ENCODE data around the gene CYP19A1. TPM values are rescaled to one million over a fixed set of nuclear protein-coding genes. Genes with fewer than 3 reads are reported as not detected.

The CYP19A1 gene
- total and polyA plus RNA-seq, 7 experiments from 2014 or later: 0.48 to 1.4 TPM; not detected in 5

GRCh38 chr15:51234176-51234927 is 104.0 kb downstream of the CYP19A1 start:
- intact Hi-C loops (cut with micrococcal nuclease): no loop called here

GRCh38 chr15:51232581-51232980 is 105.8 kb downstream of the CYP19A1 start:
- Mint-ChIP-seq H3K36me3 (no peaks in the 10 kb centered on the region), H3K27ac (no peak overlapping the region), H3K27me3 (peaks cover 12 to 26% (median 20%) of the 10 kb centered on the region in 5 donors), H3K4me1 (peaks cover 0 to 9% (median 0%) of the 10 kb centered on the region in 7 donors), H3K9me3 (no peaks in the 10 kb centered on the region), H3K4me3 (no peak overlapping the region)
- H3K27me3 ChIP-seq (ENCODE audit: control insufficient read depth in 2 of 2, insufficient read depth in 2 of 2, low read length in 2 of 2): no peaks in the 10 kb centered on the region
- CTCF ChIA-PET: no interaction called here
- H3K9me3 ChIP-seq (ENCODE audit: control insufficient read depth in 2 of 3, low read length in 3 of 3): no peaks in the 10 kb centered on the region
- intact Hi-C loops (cut with micrococcal nuclease): no loop called here
- no peak for DNase-seq
- ATAC-seq: no peak
- POLR2A ChIA-PET: no interaction called here
- no peaks in the 10 kb centered on the region for H3K4me1 ChIP-seq (ENCODE audit: control insufficient read depth in 2 of 2, insufficient read depth in 2 of 2, low read length in 2 of 2)
- no peak overlapping the region for H3K4me3 ChIP-seq (ENCODE audit: low read length)
- H3K36me3 ChIP-seq (ENCODE audit: control insufficient read depth in 2 of 3, insufficient read depth in 3 of 3, low read length in 3 of 3): no peaks in the 10 kb centered on the region
- H3K27ac ChIP-seq (ENCODE audit: low read depth, low read length): no peak overlapping the region

More at GRCh38 chr15:51234176-51234927, 104.0 kb downstream of the CYP19A1 start:
- no peak for DNase-seq
- CTCF ChIA-PET: interaction anchor here (0.6 kb wide), 1 partner anchor 15 kb away, joined by 3 read pairs; no protein-coding TSS in a partner anchor
- no peaks in the 10 kb centered on the region for H3K36me3 ChIP-seq (ENCODE audit: control insufficient read depth in 2 of 3, insufficient read depth in 3 of 3, low read length in 3 of 3)
- no peaks in the 10 kb centered on the region for H3K4me1 ChIP-seq (ENCODE audit: control insufficient read depth in 2 of 2, insufficient read depth in 2 of 2, low read length in 2 of 2)
- no peaks in the 10 kb centered on the region for H3K27me3 ChIP-seq (ENCODE audit: control insufficient read depth in 2 of 2, insufficient read depth in 2 of 2, low read length in 2 of 2)
- H3K9me3 ChIP-seq (ENCODE audit: control insufficient read depth in 2 of 3, low read length in 3 of 3): no peaks in the 10 kb centered on the region
- ATAC-seq: no peak
- Mint-ChIP-seq H3K27ac (no peak overlapping the region), H3K4me3 (no peak overlapping the region), H3K4me1 (peaks cover 0 to 2% (median 0%) of the 10 kb centered on the region in 7 donors), H3K27me3 (peaks cover 14 to 34% (median 19%) of the 10 kb centered on the region in 5 donors), H3K9me3 (no peaks in the 10 kb centered on the region), H3K36me3 (no peaks in the 10 kb centered on the region)
- no peak overlapping the region for H3K4me3 ChIP-seq (ENCODE audit: low read length)
- no peak overlapping the region for H3K27ac ChIP-seq (ENCODE audit: low read depth, low read length)
- POLR2A ChIA-PET: no interaction called here

- ChIA-PET CTCF (no interaction called here), POLR2A (no interaction called here)
Measured at GRCh38 chr15:51229907-51230330, 108.5 kb downstream of the CYP19A1 start.

GRCh38 chr15:51227940-51228732 is 110.3 kb downstream of the CYP19A1 start:
- Mint-ChIP-seq H3K36me3 (no peaks in the 10 kb centered on the region), H3K4me3 (peak overlapping the region in 1 of 10 donors; percentile 6), H3K27me3 (peaks cover 0 to 18% (median 6%) of the 10 kb centered on the region in 5 donors), H3K9me3 (peaks cover 0 to 4% (median 0%) of the 10 kb centered on the region in 11 donors), H3K4me1 (peaks cover 0 to 21% (median 0%) of the 10 kb centered on the region in 7 donors), H3K27ac (peak overlapping the region in 1 of 9 donors; percentile 9)
- Histone ChIP-seq H3K27me3 (ENCODE audit: control insufficient read depth in 2 of 2, insufficient read depth in 2 of 2, low read length in 2 of 2) (no peaks in the 10 kb centered on the region), H3K9me3 (ENCODE audit: control insufficient read depth in 2 of 3, low read length in 3 of 3) (no peaks in the 10 kb centered on the region), H3K36me3 (ENCODE audit: control insufficient read depth in 2 of 3, insufficient read depth in 3 of 3, low read length in 3 of 3) (no peaks in the 10 kb centered on the region), H3K4me1 (ENCODE audit: control insufficient read depth in 2 of 2, insufficient read depth in 2 of 2, low read length in 2 of 2) (no peaks in the 10 kb centered on the region), H3K4me3 (ENCODE audit: low read length) (no peak overlapping the region), H3K27ac (ENCODE audit: low read depth, low read length) (no peak overlapping the region)
- intact Hi-C loops (cut with micrococcal nuclease): no loop called here
- ATAC-seq: peak; percentile 73
- ChIA-PET POLR2A (no interaction called here), CTCF (no interaction called here)
- peak in 1 of 9 donors; percentile 29 for DNase-seq

More at GRCh38 chr15:51229907-51230330, 108.5 kb downstream of the CYP19A1 start:
- H3K9me3 Mint-ChIP-seq: no peaks in the 10 kb centered on the region
- peaks cover 0 to 11% (median 0%) of the 10 kb centered on the region in 7 donors for H3K4me1 Mint-ChIP-seq
- ATAC-seq (no peak), DNase-seq (no peak)
- H3K27ac Mint-ChIP-seq: no peak overlapping the region
- no peaks in the 10 kb centered on the region for H3K36me3 ChIP-seq (ENCODE audit: control insufficient read depth in 2 of 3, insufficient read depth in 3 of 3, low read length in 3 of 3)
- H3K27ac ChIP-seq (ENCODE audit: low read depth, low read length): no peak overlapping the region
- H3K4me3 Mint-ChIP-seq: no peak overlapping the region
- intact Hi-C loops (cut with micrococcal nuclease): no loop called here
- H3K27me3 ChIP-seq (ENCODE audit: control insufficient read depth in 2 of 2, insufficient read depth in 2 of 2, low read length in 2 of 2): no peaks in the 10 kb centered on the region
- no peaks in the 10 kb centered on the region for H3K36me3 Mint-ChIP-seq
- no peak overlapping the region for H3K4me3 ChIP-seq (ENCODE audit: low read length)
- H3K27me3 Mint-ChIP-seq: peaks cover 8 to 25% (median 11%) of the 10 kb centered on the region in 5 donors
- H3K4me1 ChIP-seq (ENCODE audit: control insufficient read depth in 2 of 2, insufficient read depth in 2 of 2, low read length in 2 of 2): no peaks in the 10 kb centered on the region
- H3K9me3 ChIP-seq (ENCODE audit: control insufficient read depth in 2 of 3, low read length in 3 of 3): no peaks in the 10 kb centered on the region

GRCh38 chr15:51226576-51227210 is 111.7 kb downstream of the CYP19A1 start:
- H3K27ac ChIP-seq (ENCODE audit: low read depth, low read length): no peak overlapping the region
- H3K4me1 ChIP-seq (ENCODE audit: control insufficient read depth in 2 of 2, insufficient read depth in 2 of 2, low read length in 2 of 2): no peaks in the 10 kb centered on the region
- ATAC-seq: no peak
- no peak overlapping the region for H3K4me3 Mint-ChIP-seq
- H3K27ac Mint-ChIP-seq: no peak overlapping the region
- H3K9me3 ChIP-seq (ENCODE audit: control insufficient read depth in 2 of 3, low read length in 3 of 3): no peaks in the 10 kb centered on the region
- ChIA-PET POLR2A (no interaction called here), CTCF (no interaction called here)
- H3K4me3 ChIP-seq (ENCODE audit: low read length): no peak overlapping the region
- H3K27me3 ChIP-seq (ENCODE audit: control insufficient read depth in 2 of 2, insufficient read depth in 2 of 2, low read length in 2 of 2): no peaks in the 10 kb centered on the region
- no peaks in the 10 kb centered on the region for H3K36me3 Mint-ChIP-seq
- H3K27me3 Mint-ChIP-seq: peaks cover 4 to 27% (median 13%) of the 10 kb centered on the region in 5 donors
- intact Hi-C loops (cut with micrococcal nuclease): no loop called here
- H3K9me3 Mint-ChIP-seq: peaks cover 0 to 4% (median 0%) of the 10 kb centered on the region in 11 donors
- DNase-seq: no peak
- H3K4me1 Mint-ChIP-seq: peaks cover 0 to 21% (median 0%) of the 10 kb centered on the region in 7 donors
- no peaks in the 10 kb centered on the region for H3K36me3 ChIP-seq (ENCODE audit: control insufficient read depth in 2 of 3, insufficient read depth in 3 of 3, low read length in 3 of 3)

GRCh38 chr15:51224428-51224827 is 114.0 kb downstream of the CYP19A1 start:
- Mint-ChIP-seq H3K27ac (no peak overlapping the region), H3K4me1 (peaks cover 0 to 21% (median 0%) of the 10 kb centered on the region in 7 donors), H3K4me3 (no peak overlapping the region), H3K9me3 (peaks cover 0 to 4% (median 0%) of the 10 kb centered on the region in 11 donors), H3K36me3 (no peaks in the 10 kb centered on the region), H3K27me3 (peaks cover 7 to 39% (median 27%) of the 10 kb centered on the region in 5 donors)
- ChIA-PET CTCF (no interaction called here), POLR2A (no interaction called here)
- no peak overlapping the region for H3K27ac ChIP-seq (ENCODE audit: low read depth, low read length)
- H3K9me3 ChIP-seq (ENCODE audit: control insufficient read depth in 2 of 3, low read length in 3 of 3): no peaks in the 10 kb centered on the region
- intact Hi-C loops (cut with micrococcal nuclease): no loop called here
- H3K36me3 ChIP-seq (ENCODE audit: control insufficient read depth in 2 of 3, insufficient read depth in 3 of 3, low read length in 3 of 3): no peaks in the 10 kb centered on the region
- ATAC-seq (no peak), DNase-seq (no peak)
- no peak overlapping the region for H3K4me3 ChIP-seq (ENCODE audit: low read length)
- H3K27me3 ChIP-seq (ENCODE audit: control insufficient read depth in 2 of 2, insufficient read depth in 2 of 2, low read length in 2 of 2): no peaks in the 10 kb centered on the region
- H3K4me1 ChIP-seq (ENCODE audit: control insufficient read depth in 2 of 2, insufficient read depth in 2 of 2, low read length in 2 of 2): no peaks in the 10 kb centered on the region

Measured in naive thymus-derived CD4-positive, alpha-beta T cell (primary cell).